Stimulated activated CD4-positive, alpha-beta T cell treated with anti-CD3 and anti-CD28 coated beads, Interleukin-4, amount 100 ng/mL, for 24 hours (primary cell): ENCODE measurements around the gene LRRC8C.
"Not testable (repeated sequence)": the region's sequence is repeated elsewhere in the genome, so short reads cannot be mapped to it uniquely, and the experiment has no call there.

ENCODE experiments used
- DNase-seq: peaks from one replicate; pipeline ENCODE4 v3.0.0-alpha.2; 2020

LRRC8C gene

DNA sequence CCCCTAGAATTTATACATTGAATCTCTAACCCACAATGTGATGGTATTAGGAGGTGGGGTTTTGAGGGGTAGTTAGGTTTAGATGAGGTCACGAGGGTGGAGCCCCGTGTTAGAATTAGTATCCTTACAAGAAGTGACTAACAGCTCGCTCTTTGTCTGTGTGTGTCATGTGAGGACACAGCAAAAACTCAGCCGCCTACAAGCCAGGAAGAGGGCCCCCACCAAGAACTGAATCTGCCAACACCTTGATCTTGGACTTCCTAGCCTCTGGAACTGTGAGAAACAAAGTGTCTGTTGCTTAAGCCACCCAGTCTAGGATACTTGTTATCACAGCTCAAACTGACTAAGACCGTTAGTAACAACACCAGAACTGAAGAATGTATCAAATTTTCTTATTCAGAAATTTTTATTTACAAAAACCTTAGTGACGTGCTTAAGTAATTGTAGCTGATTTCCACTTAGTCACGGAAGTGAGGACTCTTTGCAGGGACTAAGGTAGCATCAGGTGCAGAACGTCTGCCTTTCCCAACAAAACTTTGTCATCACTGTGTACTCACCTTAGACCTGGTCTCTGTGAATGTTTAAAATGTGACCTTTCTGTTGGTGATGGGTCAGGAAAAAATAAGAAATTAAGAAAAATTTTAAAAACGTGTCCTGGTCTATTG is 24.5 kb upstream of the LRRC8C start:
- peak; percentile 84 for DNase-seq

DNA sequence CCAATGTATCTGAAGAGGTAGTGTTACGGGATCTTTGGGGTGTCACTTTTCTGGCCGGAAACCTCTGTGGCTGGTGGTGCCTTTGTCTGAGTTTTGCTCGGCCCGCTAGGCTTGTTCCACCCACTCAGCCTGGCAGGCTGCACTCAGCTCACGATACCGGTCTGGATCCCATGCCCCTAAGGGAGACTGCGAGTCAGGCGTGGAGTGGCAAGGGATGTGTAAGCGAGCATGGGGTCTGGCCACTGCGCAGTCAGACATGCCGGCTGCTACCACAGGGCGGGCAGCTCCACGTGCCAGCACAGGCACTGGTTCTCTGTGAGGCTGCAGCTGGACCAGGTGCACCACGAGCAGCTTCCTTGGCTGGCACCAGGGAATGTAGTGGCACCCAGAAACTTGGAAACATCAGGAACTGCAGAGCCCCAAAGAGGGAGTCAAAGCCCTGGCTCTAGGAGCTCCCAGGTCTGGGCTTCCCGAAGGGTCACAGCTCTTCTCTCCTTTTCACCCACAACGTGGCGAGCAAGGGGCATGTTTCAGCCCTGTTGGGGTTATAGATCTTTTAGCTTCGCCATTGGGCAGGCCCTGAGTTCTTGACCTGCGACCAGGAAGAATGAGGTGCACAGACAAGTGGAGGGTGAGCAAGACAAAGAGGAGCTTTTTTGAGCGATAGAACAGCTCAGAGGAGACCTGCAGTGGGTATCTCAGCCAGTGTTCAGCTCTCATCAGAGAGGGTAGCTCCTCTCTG is 23.8 kb upstream of the LRRC8C start:
- peak; percentile 72 for DNase-seq

DNA sequence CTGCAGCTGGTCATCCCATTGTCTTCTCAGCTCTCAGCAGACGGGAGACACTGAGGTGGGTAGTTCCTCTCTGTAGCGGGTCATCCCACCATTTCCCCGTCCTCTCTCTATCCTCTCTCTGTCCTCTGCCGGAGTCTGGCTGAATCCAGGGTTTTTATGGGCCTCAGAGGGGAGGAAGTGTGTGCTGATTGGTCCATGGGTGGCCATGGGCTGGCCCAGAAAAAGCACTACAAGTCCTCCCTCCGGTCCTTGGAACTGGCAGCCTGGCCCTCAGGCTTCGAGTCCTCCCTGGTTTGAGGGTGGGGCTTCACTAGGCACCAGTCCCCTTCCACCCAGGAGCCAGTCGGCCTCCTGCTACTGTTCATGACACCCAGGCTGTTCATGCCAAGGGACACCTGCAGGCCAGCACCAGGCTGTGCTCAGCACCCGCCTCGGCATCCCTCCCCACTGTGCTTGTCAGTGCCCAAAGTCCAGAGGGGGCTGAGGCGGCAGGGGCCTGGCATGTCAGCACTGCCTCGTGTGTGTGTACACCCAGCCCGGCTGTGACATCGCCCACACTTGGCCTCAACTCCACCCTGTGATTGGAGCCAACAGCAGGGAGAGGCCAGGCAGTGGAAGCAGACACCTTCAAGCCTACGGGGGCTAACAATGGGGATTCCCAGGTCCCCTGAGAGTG is 23.0 kb upstream of the LRRC8C start:
- peak; percentile 55 for DNase-seq

DNA sequence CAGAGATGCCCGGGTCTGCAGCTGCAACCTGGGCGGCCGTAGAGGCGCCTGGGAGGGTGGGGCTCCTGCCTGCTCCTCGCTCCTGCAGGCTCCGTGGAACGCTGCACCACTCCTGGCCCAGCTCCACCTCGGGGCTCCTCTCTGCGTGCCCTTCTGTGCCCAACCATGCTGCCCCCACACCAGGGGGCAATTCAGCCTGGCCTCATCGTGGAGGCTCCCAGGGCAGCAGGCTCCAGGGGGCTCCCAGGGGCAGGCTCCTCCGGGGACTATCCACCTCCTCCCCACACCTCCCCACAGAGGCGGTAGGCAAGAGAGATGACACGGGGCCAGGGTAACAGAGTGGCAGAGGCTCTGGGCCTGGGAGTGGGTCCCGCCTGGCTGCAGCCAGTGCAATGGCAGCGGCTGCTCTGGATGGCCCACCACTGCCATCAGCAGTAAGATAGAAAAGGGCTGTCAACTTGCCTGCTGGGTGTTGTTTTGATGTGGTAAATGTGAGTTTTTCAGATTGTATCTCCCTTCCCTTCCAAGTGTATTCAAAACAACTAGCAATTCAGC is 22.4 kb upstream of the LRRC8C start:
- DNase-seq = peak; percentile 46

DNA sequence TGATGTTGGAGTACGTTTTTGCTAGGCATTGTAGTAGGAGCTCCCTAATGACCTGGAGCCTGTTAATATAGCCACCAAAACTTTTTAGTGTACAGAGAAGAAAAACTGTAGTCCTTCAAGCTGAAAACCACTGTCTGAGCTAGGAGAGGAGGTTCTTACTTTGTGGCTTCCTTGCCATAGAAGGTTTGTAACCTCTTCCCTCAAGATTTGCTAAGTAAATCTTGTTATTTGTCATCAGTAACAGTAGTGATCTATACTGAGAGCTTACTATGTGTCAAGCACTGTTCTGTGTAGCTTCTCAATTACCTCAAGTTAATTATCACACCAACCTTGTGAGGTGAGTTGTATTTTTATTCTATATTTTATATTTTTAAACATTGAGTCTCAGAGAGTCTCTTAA is 21.2 kb upstream of the LRRC8C start:
- DNase-seq = no peak

DNA sequence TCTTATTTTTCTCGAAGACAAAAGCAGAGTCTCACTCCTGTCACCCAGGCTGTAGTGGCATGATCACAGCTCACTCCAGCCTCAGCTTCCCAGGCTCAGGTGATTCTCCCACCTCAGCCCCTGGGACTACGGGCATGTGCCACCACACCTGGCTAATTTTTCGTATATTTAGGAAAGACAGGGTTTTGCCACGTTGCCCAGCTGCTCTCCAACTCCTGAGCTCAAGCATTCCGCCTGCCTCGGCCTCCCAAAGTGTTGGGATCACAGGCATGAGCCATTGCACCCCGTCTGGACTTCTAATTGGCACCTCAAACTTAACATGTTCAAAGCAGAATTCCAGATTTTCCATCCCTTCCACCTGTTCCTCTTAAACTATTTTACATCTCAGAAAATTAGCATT is 19.0 kb upstream of the LRRC8C start:
- DNase-seq = no peak

DNA sequence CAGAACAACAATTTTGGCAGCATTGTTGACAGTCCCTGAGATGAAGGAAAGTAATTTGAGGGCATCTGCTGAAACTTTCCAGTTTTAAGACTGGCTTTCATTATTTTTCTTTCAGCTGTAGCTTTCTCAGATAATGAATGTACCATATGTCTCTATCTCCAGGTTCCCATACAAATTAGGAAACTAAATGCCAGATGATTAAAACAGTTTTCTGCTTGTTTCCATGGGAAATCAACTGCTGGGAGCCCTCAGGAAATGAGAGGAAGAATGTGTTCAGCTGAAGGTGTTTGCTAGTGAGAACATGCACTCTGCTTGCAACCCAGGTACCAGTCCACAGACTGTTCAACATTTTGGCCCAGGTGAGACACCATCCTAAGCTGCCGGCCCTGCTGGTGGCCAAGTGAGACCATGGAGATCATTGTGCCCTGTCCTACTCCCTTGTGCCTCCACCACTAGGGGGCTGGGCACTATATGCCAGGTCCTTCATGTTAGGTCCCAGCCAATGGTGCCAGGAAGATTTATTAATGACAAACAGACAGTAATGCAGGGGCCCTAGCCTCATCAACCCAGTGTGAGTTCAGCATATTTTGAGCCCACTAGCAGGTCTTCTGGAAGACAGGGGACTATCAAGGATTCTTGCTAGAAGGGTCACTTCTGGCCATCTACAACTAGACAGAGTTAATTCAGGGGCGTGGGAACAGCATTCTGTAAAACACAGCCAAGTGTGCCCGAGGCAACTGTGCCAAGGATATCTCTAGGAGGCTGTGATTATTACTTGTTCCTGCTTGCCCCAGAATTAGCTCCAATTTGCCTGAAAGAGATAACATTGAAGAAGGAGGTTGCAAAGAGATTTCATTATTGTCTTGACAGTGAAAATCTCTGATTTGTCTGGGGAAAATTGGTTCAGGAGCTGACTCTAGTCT is 17.0 kb upstream of the LRRC8C start:
- no peak for DNase-seq

DNA sequence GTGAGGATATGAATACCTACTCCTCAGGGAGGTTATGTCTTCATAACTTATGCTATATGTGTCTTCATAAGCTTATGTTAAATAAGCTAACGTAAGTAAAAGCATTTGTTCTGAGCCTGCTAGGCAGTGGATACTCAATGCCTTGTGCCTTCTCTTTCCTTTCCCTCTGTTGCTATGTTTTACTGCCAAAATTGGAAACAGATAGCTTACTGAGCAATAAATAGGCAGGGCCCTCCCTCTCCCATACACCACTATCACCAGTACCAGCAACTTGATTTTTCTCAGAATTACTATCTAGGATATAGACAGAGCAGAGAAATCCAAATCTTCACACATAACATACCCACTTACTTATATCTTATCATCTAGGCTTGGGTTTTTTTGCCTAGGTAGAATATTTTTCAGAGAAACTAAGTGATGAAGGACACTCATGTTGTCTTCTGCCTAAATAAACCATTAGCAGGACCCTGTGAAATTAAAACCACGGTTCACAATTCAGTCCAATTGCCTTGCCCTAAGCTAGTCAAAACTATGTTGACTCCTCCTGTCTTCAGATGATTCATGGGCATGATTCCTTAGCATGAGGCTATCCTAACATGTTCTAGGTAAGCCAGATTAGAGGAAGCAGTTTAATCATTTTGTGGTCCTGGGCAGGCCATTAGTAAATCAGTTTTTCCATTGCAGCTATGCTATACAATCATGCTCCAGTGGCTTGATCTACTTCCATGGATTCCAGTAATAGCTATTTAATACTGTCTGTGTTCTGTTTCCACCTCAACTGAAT is 15.9 kb upstream of the LRRC8C start:
- DNase-seq = no peak

DNA sequence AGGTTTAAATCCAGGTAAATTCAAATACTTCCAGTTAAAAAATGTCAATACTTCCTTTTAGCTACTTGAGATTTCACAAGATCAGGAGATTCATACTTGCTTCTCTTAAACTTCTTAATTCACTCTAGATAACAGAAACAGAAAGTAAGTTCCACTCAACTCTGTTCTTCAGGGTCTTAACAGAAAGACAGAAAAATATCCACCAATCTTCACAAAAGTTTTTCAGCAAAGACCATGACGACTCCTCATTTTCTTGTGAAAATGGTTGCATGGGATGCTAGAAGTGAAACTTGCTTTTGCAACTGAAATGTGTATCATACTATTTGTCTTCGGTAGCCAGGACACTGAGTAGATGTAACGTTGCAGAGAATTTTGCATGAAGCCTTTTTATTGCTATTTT is 12.3 kb upstream of the LRRC8C start:
- DNase-seq = no peak

DNA sequence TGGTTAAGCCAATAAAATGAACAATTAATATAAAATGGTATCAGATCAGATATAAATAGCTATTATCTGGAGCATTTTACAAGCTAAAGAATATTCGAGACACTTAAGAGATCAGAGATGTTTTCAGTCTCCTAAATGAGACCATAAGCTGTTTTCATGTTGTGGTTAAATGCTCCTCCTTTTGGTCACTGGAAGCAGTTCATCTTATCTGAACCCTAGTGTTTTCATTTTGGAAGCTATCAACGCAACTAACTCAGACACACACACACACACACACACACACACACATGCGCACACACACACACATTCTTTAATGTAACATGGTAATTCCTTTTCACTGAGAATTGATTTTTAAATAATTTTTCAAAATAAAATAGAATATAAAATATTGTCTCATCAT is 10.0 kb upstream of the LRRC8C start:
- no peak for DNase-seq

DNA sequence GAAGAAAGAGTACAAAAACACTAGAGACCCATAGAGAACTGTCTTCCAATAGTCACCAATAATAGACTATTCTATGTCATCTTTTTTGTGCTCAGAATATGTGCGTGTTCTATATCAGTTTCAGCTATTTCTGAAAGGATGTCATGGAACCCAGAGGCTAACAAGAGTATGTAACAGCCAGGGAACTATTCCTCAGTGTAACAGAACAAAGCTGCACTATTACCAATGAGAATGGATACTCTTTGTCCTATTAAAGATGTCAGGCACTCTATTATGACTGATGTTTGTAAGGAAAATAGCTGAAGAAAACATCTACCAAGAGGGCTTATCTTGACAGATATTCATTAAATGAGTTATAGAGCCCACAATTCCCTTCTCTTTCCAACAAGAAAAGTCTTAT is 8.6 kb upstream of the LRRC8C start:
- no peak for DNase-seq

DNA sequence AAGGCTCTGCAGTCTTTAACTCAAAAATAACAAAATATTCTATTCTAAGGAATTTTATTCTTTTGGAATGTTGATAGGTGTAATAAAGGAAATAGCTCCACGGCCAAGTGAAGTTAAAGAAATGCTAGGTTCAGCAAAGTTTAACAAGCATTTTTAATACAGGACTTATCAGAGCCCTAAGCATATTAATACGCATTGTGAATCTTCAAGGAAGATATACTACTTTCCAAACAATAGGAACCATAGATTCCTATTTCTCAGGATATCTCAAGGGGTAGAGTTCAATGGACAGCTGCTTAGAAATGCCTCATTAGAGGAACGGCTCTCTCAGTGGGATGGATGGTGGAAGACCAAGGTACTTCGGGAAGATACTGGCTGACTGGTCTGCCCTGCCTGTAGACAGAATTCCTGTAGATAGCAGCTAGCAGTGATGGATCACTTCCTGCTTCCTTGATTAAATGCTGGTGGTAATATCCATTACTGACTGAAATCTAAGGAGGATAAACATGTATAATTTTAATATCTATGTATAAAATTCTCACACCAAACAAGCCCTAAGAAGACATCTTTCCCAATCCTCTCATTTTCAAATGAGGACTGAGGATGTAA is 8.1 kb upstream of the LRRC8C start:
- no peak for DNase-seq

DNA sequence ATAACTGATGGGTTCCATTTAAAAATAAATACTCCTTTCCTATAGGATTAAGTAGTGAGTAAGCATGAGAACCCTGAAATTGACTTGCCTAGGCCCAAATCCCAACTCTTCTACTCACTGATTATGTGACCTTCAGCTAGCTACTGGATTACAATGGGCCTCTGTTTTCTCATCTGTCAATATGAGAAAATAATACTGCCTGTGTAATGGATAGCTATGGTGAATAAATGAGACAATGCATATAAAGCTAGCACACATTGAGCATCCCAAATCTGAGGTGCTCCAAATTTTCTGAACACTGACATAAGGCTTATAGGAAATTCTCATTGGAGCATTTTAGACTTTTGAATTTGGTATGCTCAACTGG is 5.3 kb upstream of the LRRC8C start:
- DNase-seq = no peak

DNA sequence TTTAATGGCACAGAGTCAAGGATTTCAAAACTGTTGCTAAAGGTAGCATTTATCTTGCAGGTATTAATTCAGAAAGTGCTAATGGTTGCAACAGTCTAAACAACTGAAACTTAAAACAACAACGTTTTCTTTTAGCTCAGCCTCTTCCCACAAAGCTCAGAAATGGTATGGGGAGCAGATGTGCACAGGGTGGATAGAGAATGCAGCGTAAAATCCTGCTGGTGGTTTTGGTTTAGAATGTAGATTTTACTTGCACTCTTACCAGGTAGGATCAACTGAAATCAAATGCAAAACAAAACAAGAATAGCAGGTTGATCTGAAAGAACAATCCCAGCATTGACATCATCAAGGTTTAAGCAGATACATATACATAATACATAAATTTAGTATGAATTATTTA is 3.8 kb upstream of the LRRC8C start:
- no peak for DNase-seq

DNA sequence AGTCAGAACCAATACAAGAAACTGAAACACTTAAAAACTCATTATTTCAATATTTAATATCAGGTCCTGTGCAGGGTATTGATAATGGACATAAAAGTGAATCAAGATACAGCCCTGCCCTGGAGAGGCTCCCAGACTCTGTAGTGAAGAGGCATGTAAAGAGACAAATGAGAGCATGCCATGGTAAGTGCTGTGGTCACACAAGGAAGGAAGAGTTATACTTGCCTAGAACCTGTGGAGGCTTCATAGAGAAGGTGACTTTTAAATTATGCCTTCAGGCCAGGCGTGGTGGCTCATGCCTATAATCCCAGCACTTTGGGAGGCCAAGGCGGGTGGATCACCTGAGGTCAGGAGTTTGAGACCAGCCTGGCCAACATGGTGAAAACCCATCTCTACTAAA is 3.3 kb upstream of the LRRC8C start:
- not testable (repeated sequence) for DNase-seq

DNA sequence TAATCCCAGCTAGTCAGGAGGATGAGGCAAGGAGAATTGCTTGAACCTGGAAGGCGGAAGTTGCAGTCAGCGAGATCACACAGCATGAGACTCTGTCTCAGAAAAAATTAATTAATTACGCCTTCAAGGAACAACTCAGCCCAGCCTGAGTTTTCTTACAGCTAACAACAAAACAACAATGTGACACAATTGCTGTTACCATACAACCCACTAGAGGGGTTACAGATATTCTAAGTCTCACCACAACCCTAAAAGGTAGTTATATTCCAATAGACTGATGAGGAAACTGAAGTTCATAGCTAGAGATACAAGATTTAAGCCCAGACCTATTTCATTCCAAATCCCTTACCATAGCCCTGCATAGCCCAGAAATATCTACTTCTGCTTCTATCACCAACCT is 2.9 kb upstream of the LRRC8C start:
- no peak for DNase-seq

DNA sequence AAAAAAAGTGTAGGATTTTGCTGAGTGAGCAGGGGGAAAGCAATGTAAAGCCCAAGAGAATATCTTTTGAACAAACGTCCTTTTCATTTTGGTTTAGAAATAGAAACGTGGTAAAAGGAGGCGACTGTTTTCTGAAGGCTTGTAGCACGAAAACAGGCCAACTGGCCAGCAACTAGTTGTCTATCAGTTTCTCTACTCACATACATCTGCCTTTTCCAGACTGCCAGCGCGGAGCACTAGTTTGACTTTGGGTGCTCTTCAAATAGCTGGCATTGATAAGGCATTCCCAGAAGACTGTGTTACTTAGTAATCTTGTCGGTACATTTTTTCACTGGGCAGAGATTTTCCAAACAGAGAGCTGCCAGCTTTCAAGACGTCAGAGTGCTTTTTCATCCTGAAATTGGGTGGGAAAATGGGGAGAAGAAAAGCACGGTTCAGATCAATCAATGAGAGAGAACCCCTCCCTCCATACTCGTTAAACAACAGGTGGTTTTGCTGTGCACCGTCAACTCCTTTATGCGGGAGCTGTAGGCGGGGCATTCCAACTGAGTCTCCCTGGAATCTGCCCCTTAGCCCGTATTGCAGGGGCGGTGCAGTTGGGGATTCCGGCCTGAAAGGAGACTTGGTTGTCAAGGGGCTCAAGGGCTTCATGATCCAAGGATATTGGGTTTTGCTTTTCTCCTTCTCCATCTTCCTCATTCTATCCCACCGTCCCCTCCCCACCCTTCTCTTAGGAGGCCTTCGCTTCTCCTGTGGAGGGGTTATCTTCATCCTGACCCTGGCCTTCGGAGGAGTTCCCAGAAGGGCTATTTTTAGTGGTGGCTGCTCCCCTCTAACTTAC is 884 bp upstream of the LRRC8C start:
- DNase-seq = no peak

DNA sequence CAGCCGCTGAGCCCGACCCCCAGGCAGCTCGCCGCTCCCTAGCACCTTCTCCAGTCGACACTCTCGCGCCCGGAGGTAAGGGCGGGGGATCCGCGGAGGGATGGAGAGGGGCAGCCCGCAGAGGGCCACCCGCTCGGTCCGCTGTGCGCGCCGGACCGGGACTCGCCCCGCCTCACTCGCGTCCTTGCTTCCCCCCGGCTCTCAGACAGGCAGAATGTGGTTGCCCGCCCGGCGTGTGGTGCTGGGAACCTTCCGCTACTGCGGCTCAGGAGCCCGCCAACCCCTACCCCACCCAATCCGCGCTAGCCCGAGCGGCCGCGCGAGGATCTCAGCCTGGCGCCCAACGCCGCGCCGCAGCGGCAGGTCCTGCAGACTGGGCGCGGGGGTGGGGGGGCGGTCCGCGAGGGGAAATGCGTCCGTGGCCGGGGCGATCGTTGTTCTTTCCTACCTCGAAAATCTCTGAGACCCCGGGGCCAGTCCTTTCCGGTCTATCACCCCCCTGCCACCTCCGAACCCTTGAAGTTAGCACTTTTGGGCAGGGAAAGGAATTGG is 404 bp downstream of the LRRC8C start:
- peak; percentile 58 for DNase-seq

DNA sequence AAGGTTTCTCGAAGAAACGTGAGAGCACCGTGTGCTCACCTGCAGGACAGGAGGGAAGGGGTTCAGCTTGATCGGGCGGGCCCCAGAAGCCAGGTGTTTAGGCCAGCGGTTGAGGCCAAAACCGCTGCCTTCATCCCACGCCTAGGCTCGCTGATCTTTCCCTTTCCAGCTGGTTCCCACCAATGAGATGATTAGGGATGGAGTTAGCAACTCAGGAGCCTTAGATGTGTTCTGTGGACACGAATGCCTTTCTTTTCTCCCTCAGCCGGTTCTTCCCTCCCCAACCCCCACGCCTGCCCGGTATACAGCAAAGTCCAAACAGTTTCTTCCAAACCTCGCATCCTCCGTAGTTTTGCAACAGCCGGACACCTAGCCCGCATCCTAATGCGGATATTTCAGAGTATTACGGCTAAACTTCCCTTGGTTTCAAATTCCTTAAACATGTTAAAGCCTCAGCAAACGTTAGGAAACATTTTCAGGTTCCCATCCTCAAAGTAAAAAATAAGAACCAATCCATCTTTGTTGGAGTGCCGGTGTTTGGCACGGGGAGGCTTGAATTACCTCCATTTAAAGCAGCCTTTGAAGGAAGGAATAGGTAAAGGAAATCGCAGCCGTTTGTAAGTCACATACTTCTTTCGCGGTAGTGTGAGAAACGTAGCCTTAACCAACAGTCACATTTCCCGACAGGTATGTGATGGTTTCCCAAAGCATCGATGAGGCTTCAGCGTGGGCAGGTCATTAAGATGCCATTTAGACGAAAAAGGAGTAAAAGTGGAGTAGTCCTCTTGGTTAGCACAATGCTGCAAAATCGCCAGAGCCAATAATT is 1.1 kb downstream of the LRRC8C start:
- peak; percentile 53 for DNase-seq
